AG08395 (cell line): ENCODE results near the gene LYST.
"Not testable (repeated sequence)": the region's sequence is repeated elsewhere in the genome, so short reads cannot be mapped to it uniquely, and the experiment has no call there.

ENCODE experiments used
- DNase-seq: peaks from one replicate; pipeline ENCODE4 v3.0.0; 2012; ENCODE audit warnings: mixed read lengths, low spot score

The LYST gene

GRCh38 chr1:235657747-235658526 lies 208.8 kb downstream of the LYST start:
- DNase-seq: no peak

GRCh38 chr1:235657269-235657668 lies 209.4 kb downstream of the LYST start:
- no peak for DNase-seq

- DNase-seq: no peak
Observed at GRCh38 chr1:235652364-235652763, 214.3 kb downstream of the LYST start.

GRCh38 chr1:235651170-235651806 lies 215.4 kb downstream of the LYST start:
- no peak for DNase-seq

- DNase-seq: no peak
Observed at GRCh38 chr1:235650341-235651169, 216.2 kb downstream of the LYST start.

GRCh38 chr1:235649368-235650163 lies 217.1 kb downstream of the LYST start, which contains the start of gene GNG4:
TSS of gene GNG4 (minus strand) at chr1:235649784. CDS start at chr1:235583838, 65,946 bp downstream.
- no peak for DNase-seq

GRCh38 chr1:235648954-235649367 lies 217.7 kb downstream of the LYST start:
- peak; percentile 74 for DNase-seq

- no peak for DNase-seq
Observed at GRCh38 chr1:235648407-235648907, 218.2 kb downstream of the LYST start.

- not testable (repeated sequence) for DNase-seq
Observed at GRCh38 chr1:235647537-235647936, 219.2 kb downstream of the LYST start.

GRCh38 chr1:235646463-235646862 lies 220.2 kb downstream of the LYST start:
- DNase-seq: no peak

- no peak for DNase-seq
Observed at GRCh38 chr1:235644693-235645305, 221.9 kb downstream of the LYST start.

GRCh38 chr1:235643837-235644692 lies 222.6 kb downstream of the LYST start:
- DNase-seq: no peak

GRCh38 chr1:235642943-235643371 lies 223.7 kb downstream of the LYST start:
- no peak for DNase-seq

GRCh38 chr1:235642011-235642942 lies 224.4 kb downstream of the LYST start:
- DNase-seq: no peak

- no peak for DNase-seq
Observed at GRCh38 chr1:235640580-235640979, 226.1 kb downstream of the LYST start.

- no peak for DNase-seq
Observed at GRCh38 chr1:235639226-235640205, 227.2 kb downstream of the LYST start.

- DNase-seq: not testable (repeated sequence)
Observed at GRCh38 chr1:235638612-235639011, 228.1 kb downstream of the LYST start.
